ENCODE results near the gene L1CAM.

DNA sequence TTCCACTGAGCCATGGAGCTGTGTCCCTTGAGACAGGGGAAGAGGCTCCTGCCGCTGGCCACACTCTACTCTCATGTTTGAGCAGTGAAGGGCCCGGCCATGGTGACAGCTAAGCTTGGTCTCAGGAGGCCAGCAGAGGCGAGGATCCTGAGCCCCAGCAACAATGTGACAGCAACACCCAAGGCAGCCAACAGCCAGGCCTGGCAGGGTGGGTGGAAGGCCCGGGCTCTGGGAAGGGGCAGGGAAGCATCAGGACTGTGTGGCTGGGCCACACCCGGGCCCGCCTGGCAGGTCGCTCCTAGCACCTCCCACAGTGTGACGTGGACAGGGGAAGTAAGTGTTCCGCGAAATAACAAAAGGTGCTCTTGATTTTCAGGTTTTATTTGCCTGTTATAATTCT is 24.8 kb downstream of the L1CAM start:
- TF ChIP-seq EZH2 (IDR thresholded peaks at IDR 0.05; ENCODE audit: borderline replicate concordance, insufficient read depth, low read depth, low read length, poor library complexity, severe bottlenecking): no peak
- TF ChIP-seq, protein P1, sequence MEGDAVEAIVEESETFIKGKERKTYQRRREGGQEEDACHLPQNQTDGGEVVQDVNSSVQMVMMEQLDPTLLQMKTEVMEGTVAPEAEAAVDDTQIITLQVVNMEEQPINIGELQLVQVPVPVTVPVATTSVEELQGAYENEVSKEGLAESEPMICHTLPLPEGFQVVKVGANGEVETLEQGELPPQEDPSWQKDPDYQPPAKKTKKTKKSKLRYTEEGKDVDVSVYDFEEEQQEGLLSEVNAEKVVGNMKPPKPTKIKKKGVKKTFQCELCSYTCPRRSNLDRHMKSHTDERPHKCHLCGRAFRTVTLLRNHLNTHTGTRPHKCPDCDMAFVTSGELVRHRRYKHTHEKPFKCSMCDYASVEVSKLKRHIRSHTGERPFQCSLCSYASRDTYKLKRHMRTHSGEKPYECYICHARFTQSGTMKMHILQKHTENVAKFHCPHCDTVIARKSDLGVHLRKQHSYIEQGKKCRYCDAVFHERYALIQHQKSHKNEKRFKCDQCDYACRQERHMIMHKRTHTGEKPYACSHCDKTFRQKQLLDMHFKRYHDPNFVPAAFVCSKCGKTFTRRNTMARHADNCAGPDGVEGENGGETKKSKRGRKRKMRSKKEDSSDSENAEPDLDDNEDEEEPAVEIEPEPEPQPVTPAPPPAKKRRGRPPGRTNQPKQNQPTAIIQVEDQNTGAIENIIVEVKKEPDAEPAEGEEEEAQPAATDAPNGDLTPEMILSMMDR (IDR thresholded peaks at IDR 0.05): no peak
